Smooth muscle cell (in vitro differentiated cells): ENCODE measurements around the gene RAI1. TPM values are rescaled to one million over a fixed set of nuclear protein-coding genes. Genes with fewer than 3 reads are reported as not detected.
A peak's percentile ranks its signal among the peaks of the same experiment; 100 is the strongest.

Experiments
- DNase-seq: peaks from one replicate; lab custom pipeline; 2025; ENCODE audit not compliant: unreplicated experiment; lab: John Stamatoyannopoulos, UW
- H2AFZ ChIP-seq: fragments of 200-600 bp; sonication (generic); 2 replicates; pipeline ENCODE4 v1.6.0; 2016; ENCODE audit warnings: antibody characterized with exemption, low read depth, mild to moderate bottlenecking
- H3F3A ChIP-seq: fragments of 200-600 bp; sonication (generic); 2 replicates; pipeline ENCODE4 v1.6.0; 2017; ENCODE audit warnings: antibody characterized with exemption, low read depth
- H3K27ac ChIP-seq: fragments of 200-600 bp; sonication (generic); 2 replicates; pipeline ENCODE4 v1.5.1; 2016; ENCODE audit warnings: low read depth, mild to moderate bottlenecking
- H3K27me3 ChIP-seq: fragments of 200-600 bp; sonication (generic); 2 replicates; pipeline ENCODE4 v1.6.1; 2016; ENCODE audit warnings: low read depth, mild to moderate bottlenecking
- H3K36me3 ChIP-seq: fragments of 200-600 bp; sonication (generic); 2 replicates; pipeline ENCODE4 v1.5.1; 2016; ENCODE audit warnings: low read depth
- H3K4me1 ChIP-seq: fragments of 200-600 bp; sonication (generic); 2 replicates; pipeline ENCODE4 v1.5.1; 2016; ENCODE audit warnings: low read depth
- H3K4me2 ChIP-seq: fragments of 200-600 bp; sonication (generic); 2 replicates; pipeline ENCODE4 v1.6.0; 2016; ENCODE audit warnings: mild to moderate bottlenecking
- H3K4me3 ChIP-seq: fragments of 200-600 bp; sonication (generic); 2 replicates; pipeline ENCODE4 v1.5.1; 2016; ENCODE audit warnings: mild to moderate bottlenecking
- H3K79me2 ChIP-seq: fragments of 200-600 bp; sonication (generic); 2 replicates; pipeline ENCODE4 v1.6.0; 2016; ENCODE audit warnings: low read depth, mild to moderate bottlenecking
- H3K9ac ChIP-seq: fragments of 200-600 bp; sonication (generic); 2 replicates; pipeline ENCODE4 v1.6.0; 2016; ENCODE audit warnings: low read depth
- H3K9me3 ChIP-seq: fragments of 200-600 bp; sonication (generic); replicated peaks from 2 replicates; pipeline ENCODE4 v1.5.1; 2016; ENCODE audit warnings: low read depth
- H4K20me1 ChIP-seq: fragments of 200-600 bp; sonication (generic); 2 replicates; pipeline ENCODE4 v1.6.0; 2016; ENCODE audit warnings: low read depth
- WGBS: methylation state at CpG from one replicate; pipeline ENCODE4 v1.1.7; 2016; ENCODE audit warnings: low lambda C conversion rate; 5-methylcytosine and 5-hydroxymethylcytosine counted together
- polyA plus RNA-seq: library from polyadenylated mRNA; unstranded; fragments of >200 nt; fragmentation: Nextera tagmentation; extraction: Ambion mirVana; gene quantifications from 2 replicates; pipeline ENCODE4 v1.2.1, GENCODE V29; 2016
- total RNA-seq: library from RNA; depleted of rRNA; stranded (reverse); fragments of >200 nt; gene quantifications from 2 replicates; pipeline ENCODE4 v1.2.3, GENCODE V29; 2014
- TF ChIP-seq, protein P1 (sequence below): fragments of 200-600 bp; sonication (generic); IDR thresholded peaks from 2 replicates; pipeline ENCODE4 v1.5.1; 2017; ENCODE audit warnings: borderline replicate concordance, mild to moderate bottlenecking, antibody characterized with exemption; ENCODE audit not compliant: insufficient read depth, poor library complexity, severe bottlenecking

The RAI1 gene
- total and polyA plus RNA-seq, 2 experiments from 2014 or later = 11.1 to 17.6 TPM

DNA sequence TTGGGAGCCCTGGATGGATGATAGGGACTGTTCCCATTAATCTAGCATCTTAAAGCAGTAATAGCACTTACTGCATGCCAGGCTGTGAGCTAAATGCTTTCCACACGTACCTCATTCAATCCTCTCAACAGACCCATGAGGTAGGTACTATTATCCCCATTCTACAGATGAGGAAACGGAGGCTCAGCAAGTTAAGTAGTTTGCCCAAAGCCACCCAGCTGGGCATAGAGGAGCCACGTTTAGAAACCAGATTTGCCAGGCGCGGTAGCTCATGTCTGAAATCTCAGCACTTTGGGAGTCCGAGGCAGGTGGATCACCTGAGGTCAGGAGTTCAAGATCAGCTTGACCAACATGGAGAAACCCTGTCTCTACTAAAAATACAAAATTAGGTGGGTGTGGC lies 2.0 kb upstream of the RAI1 start:
- Histone ChIP-seq H3K79me2 (peaks cover 19% of the 10 kb centered on the region), H3K9me3 (no peaks in the 10 kb centered on the region), H3K36me3 (no peaks in the 10 kb centered on the region), H3K4me3 (no peak overlapping the region), H3K27me3 (no peaks in the 10 kb centered on the region), H3K27ac (no peak overlapping the region), H4K20me1 (no peaks in the 10 kb centered on the region), H2AFZ (no peak overlapping the region), H3K4me2 (no peak overlapping the region), H3F3A (peaks cover 17% of the 10 kb centered on the region), H3K4me1 (peaks cover 10% of the 10 kb centered on the region), H3K9ac (no peak overlapping the region)
- 90% methylated on average over 6 of the region's 6 CpGs for WGBS
- DNase-seq = no peak
- TF ChIP-seq, protein P1, sequence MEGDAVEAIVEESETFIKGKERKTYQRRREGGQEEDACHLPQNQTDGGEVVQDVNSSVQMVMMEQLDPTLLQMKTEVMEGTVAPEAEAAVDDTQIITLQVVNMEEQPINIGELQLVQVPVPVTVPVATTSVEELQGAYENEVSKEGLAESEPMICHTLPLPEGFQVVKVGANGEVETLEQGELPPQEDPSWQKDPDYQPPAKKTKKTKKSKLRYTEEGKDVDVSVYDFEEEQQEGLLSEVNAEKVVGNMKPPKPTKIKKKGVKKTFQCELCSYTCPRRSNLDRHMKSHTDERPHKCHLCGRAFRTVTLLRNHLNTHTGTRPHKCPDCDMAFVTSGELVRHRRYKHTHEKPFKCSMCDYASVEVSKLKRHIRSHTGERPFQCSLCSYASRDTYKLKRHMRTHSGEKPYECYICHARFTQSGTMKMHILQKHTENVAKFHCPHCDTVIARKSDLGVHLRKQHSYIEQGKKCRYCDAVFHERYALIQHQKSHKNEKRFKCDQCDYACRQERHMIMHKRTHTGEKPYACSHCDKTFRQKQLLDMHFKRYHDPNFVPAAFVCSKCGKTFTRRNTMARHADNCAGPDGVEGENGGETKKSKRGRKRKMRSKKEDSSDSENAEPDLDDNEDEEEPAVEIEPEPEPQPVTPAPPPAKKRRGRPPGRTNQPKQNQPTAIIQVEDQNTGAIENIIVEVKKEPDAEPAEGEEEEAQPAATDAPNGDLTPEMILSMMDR = no peak

DNA sequence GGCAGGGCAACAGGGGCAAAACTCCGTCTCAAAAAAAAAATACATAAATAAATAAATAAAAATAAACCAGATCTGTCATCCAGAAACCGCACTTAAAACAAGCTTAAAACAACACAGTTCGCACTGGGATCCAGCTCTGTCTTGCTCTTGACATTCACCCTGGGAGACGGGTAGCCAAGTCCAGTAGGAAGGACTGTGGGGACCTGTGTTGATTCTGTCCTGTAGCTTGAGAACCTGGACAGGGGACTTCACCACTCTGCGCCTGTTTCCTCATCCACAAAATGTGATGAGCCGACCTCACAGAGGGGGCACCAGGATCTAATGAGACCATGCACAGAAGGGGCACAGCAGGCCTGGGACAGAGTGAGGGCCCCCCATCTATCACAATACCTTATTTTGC lies 1.5 kb upstream of the RAI1 start:
- DNase-seq = no peak
- H3K27me3 ChIP-seq = no peaks in the 10 kb centered on the region
- H2AFZ ChIP-seq = no peak overlapping the region
- H3F3A ChIP-seq = peaks cover 21% of the 10 kb centered on the region
- no peak overlapping the region for H3K4me2 ChIP-seq
- no peaks in the 10 kb centered on the region for H4K20me1 ChIP-seq
- TF ChIP-seq, protein P1 = no peak
- peaks cover 11% of the 10 kb centered on the region for H3K4me1 ChIP-seq
- H3K9me3 ChIP-seq = no peaks in the 10 kb centered on the region
- 94% methylated on average over 6 of the region's 6 CpGs for whole genome bisulfite sequencing
- no peak overlapping the region for H3K4me3 ChIP-seq
- peaks cover 24% of the 10 kb centered on the region for H3K79me2 ChIP-seq
- H3K9ac ChIP-seq = no peak overlapping the region
- no peaks in the 10 kb centered on the region for H3K36me3 ChIP-seq
- H3K27ac ChIP-seq = no peak overlapping the region

DNA sequence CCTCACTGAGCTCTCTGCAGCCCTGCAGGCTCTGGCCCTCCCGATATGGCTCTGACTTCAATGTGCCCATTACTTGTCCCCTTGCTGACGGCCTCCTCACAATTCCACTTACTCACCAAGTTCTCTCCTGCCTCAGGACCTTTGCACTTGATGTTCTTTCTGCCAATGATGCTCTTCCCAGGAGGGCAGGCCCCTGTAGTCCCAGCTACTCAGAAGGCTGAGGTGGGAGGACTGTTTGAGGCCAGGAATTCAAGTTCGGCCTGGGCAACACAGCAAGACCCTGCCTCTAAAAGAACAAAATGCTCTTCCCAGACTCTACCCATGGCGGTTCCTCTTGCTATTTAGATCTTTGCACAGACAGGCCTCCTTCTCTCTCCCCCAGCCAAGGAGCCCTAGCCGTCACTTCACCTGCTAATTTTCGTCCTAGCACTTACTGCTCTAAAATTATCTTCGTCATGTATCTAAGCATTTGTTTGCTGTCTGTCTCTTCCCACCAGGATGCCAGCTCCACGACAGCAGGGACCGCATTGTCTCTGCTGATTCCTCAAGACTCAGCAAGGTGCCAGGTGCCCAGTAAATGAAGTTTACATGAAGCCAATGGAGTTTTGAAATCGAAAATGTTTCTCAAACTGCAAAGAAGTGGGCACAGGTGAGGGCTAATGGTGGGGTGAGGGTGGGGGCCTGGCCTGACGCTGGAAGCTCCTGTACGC lies 626 bp upstream of the RAI1 start:
- no peaks in the 10 kb centered on the region for H3K27me3 ChIP-seq
- peak overlapping the region; percentile 92 for H3K4me3 ChIP-seq
- no peak overlapping the region for H3K27ac ChIP-seq
- WGBS = 50% methylated on average over 12 of the region's 12 CpGs
- DNase-seq = no peak
- H4K20me1 ChIP-seq = peaks cover 8% of the 10 kb centered on the region
- no peaks in the 10 kb centered on the region for H3K36me3 ChIP-seq
- peaks cover 33% of the 10 kb centered on the region for H3K79me2 ChIP-seq
- H3K4me2 ChIP-seq = peak overlapping the region; percentile 98
- TF ChIP-seq, protein P1 = no peak
- H3K9ac ChIP-seq = no peak overlapping the region
- H3K4me1 ChIP-seq = peaks cover 11% of the 10 kb centered on the region
- peaks cover 30% of the 10 kb centered on the region for H3F3A ChIP-seq
- no peak overlapping the region for H2AFZ ChIP-seq
- no peaks in the 10 kb centered on the region for H3K9me3 ChIP-seq
